Gastroesophageal sphincter (tissue), 3 donors: ENCODE results near the gene ABCC6.

Source experiments
- EP300 ChIP-seq: sonication (generic); formaldehyde crosslinking; IDR thresholded peaks from one replicate; pipeline ENCODE4 v1.6.1; 2017; ENCODE audit warnings: antibody characterized with exemption, mild to moderate bottlenecking
- POLR2A ChIP-seq, 2 donors: fragments of 450-650 bp; IDR thresholded peaks; one replicate each; pipeline ENCODE4 v1.6.1; 2017; ENCODE audit warnings: antibody characterized with exemption in 2 of 2, mild to moderate bottlenecking in 2 of 2, moderate library complexity in 1 of 2
- TF ChIP-seq, protein P1 (sequence below), 4 experiments: fragments of 200-600 bp in 2 of 4; fragments of 450-650 bp in 2 of 4; sonication (generic) in 1 of 4; IDR thresholded peaks; one replicate each; pipeline ENCODE4 v1.5.1; 2017 to 2019; ENCODE audit warnings: antibody characterized with exemption in 4 of 4, mild to moderate bottlenecking in 2 of 4, moderate library complexity in 2 of 4

DNA sequence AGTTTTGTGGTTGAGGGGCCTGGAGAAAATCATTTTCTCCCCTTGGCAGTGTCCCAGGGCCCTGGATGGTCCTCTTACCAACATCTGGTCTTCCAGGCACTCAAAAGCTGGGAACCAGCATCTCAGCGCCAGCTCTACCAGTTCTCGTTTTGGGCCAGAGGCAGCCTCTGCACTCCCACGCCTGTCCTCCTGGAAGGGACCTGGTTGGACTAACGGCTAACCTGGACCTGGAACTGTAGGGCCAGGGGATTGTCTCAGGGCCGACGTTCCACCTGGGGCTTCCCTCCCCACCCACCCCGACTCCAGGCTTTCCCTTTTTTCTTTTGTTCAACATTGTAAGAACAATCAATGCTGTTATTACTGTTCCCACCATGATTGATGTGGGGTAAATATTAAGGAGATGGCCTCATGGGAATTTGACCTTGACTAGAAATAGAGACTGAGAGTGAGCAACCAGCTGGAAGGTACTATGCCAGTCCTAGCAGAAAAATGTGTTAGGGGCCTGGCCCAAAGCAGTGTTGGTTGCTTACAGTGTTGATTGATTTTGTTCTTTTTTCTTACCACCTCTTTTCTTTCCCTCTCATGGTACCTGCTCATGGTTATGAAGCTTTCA, 81.4 kb downstream of the ABCC6 start:
- TF ChIP-seq, protein P1, sequence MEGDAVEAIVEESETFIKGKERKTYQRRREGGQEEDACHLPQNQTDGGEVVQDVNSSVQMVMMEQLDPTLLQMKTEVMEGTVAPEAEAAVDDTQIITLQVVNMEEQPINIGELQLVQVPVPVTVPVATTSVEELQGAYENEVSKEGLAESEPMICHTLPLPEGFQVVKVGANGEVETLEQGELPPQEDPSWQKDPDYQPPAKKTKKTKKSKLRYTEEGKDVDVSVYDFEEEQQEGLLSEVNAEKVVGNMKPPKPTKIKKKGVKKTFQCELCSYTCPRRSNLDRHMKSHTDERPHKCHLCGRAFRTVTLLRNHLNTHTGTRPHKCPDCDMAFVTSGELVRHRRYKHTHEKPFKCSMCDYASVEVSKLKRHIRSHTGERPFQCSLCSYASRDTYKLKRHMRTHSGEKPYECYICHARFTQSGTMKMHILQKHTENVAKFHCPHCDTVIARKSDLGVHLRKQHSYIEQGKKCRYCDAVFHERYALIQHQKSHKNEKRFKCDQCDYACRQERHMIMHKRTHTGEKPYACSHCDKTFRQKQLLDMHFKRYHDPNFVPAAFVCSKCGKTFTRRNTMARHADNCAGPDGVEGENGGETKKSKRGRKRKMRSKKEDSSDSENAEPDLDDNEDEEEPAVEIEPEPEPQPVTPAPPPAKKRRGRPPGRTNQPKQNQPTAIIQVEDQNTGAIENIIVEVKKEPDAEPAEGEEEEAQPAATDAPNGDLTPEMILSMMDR (IDR thresholded peaks at IDR 0.05): no peak
- TF ChIP-seq EP300 (no peak), POLR2A (IDR thresholded peaks at IDR 0.05) (no peak)
